ENCODE measurements around the gene RNF181. TPM values are rescaled to one million over a fixed set of nuclear protein-coding genes. Genes with fewer than 3 reads are reported as not detected.
"Not testable (repeated sequence)": the region's sequence is repeated elsewhere in the genome, so short reads cannot be mapped to it uniquely, and the experiment has no call there.

Gene RNF181
- total RNA-seq, 1 donor from 2014 or later: 104 TPM

DNA sequence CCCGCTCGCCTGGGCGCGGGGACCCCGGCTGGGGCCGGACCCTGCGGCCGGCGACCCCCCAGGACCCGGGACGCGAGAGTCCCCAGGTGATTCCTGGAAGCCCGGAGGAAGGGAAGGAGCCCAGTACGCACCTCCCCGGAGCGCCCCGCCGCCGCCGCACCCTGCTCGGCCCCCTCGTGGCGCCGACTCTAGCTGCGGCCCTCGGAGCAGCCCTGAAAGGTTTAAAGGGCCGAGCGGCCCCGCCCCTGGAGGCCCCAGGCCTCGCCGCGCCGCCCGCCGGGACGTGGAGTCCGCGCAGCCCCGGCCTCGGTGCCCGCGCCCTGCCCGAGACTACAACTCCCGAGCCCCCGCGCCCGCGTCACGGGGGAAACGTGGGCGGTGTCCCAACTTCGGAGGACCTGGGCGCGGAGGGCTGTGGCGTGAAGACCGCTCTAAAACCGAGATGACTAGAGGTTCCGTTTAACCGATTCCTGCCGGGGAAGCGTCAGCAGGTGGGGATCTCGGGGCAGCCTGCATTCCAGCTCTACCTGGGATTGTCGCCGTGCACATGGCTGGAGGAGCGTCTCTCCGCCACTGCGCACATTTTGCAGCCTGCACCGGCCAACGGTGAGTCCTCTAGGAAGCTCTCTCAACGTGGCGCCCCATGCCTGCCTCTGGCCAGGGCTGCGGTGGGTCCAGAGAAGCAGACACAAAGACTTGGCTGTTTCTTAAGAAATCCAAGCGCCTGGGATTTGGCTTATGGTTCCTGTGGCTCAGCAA lies 7.1 kb downstream of the RNF181 start, which contains the start of gene TMEM150A:
Gene TMEM150A (minus strand): TSS at position 223 of the 759 bp plus-strand sequence. CDS start 750 bp downstream, outside the sequence.
- Mint-ChIP-seq H3K27ac (peak within 1 kb of the TSS; percentile 84), H3K36me3 (ENCODE audit: low read depth) (peaks cover 43% of the 10 kb centered on the region), H3K4me1 (peaks cover 31% of the 10 kb centered on the region), H3K27me3 (no peaks in the 10 kb centered on the region), H3K9me3 (no peaks in the 10 kb centered on the region), H3K4me3 (peak within 1 kb of the TSS; percentile 90)
- TF ChIP-seq CTCF (IDR thresholded peaks at IDR 0.05): no peak
- DNase-seq: peak; percentile 91
- ChIA-PET CTCF (interaction anchor here (0.6 to 1.2 kb wide), 3 partner anchors 15 to 183 kb away, joined by 3 to 7 read pairs (median 4); partner anchors contain the start of gene SH2D6), POLR2A (interaction anchor here (0.5 to 3.5 kb wide), 13 partner anchors 8 to 657 kb away, joined by 3 to 28 read pairs (median 7); partner anchors contain the start of genes C2orf68, GGCX, MAT2A and SH2D6)
- ATAC-seq (ENCODE audit: low read depth): peak; percentile 97
- intact Hi-C loops (cut with micrococcal nuclease): loop anchor here (1.0 to 2.0 kb wide), 8 partner anchors 10 to 248 kb away; partner anchors contain the start of genes C2orf68, ELMOD3, GGCX and MAT2A

- H3K36me3 Mint-ChIP-seq (ENCODE audit: low read depth): peaks cover 43% of the 10 kb centered on the region
- DNase-seq; CTCF ChIA-PET; H3K9me3 Mint-ChIP-seq; H3K27me3 Mint-ChIP-seq; intact Hi-C loops (cut with micrococcal nuclease); ATAC-seq (ENCODE audit: low read depth): not testable (repeated sequence)
- POLR2A ChIA-PET: interaction anchor here (0.7 to 4.2 kb wide), 5 partner anchors 8 to 196 kb away, joined by 4 to 23 read pairs (median 15); partner anchors contain the start of genes GGCX, RNF181, SH2D6 and USP39
- peaks cover 36% of the 10 kb centered on the region for H3K4me1 Mint-ChIP-seq
- peak overlapping the region; percentile 90 for H3K4me3 Mint-ChIP-seq
- H3K27ac Mint-ChIP-seq: peak overlapping the region; percentile 18
These were observed 8.5 kb downstream of the RNF181 start for GRCh38 chr2:85604133-85604444.

GRCh38 chr2:85604568-85605339 lies 9.2 kb downstream of the RNF181 start:
- H3K4me3 Mint-ChIP-seq: no peak overlapping the region
- peaks cover 42% of the 10 kb centered on the region for H3K36me3 Mint-ChIP-seq (ENCODE audit: low read depth)
- intact Hi-C loops (cut with micrococcal nuclease): no loop called here
- peaks cover 40% of the 10 kb centered on the region for H3K4me1 Mint-ChIP-seq
- DNase-seq: no peak
- no peaks in the 10 kb centered on the region for H3K9me3 Mint-ChIP-seq
- no peak for ATAC-seq (ENCODE audit: low read depth)
- CTCF ChIA-PET: no interaction called here
- no peak overlapping the region for H3K27ac Mint-ChIP-seq
- no peaks in the 10 kb centered on the region for H3K27me3 Mint-ChIP-seq
- POLR2A ChIA-PET: interaction anchor here (0.8 to 4.2 kb wide), 5 partner anchors 9 to 66 kb away, joined by 3 to 22 read pairs (median 3); partner anchors contain the start of genes GGCX, MAT2A, RNF181 and USP39
- TF ChIP-seq CTCF (IDR thresholded peaks at IDR 0.05): no peak

DNA sequence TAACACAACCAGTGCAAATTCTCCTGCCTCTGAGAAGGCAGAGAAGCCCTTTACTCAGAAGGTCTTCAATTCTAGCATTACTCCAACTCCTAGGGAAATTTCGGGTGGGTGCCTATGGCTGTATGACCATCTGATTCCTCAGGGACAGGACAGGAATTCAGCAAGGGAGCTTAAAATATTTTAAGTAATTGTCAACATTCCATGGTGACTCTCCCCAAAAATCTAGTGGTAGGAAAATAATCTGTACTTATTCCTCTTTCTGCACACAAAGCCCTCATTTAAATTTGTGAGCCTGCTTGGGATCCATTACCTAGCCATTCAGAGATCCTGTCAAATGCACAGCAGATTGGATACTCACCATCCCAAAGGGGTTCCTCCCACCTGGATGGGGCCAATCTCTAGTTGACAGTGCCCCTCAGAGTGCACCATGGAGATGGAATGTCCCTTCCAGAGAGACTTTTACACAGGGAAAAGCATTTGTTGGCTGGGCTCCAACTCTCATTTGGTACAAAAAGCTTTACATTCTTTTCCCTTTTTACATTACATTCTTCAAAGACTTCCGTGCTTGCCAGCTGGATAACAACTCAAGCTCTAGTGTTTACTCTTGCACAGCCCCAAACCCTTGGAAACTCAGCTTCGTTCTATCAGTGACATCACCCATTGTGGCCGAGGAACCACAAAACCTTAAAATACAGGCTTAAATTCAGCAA lies 10.0 kb downstream of the RNF181 start:
- CTCF ChIA-PET: interaction anchor here (1.5 kb wide), 1 partner anchor 10 kb away, joined by 3 read pairs; the partner anchor contains the start of gene USP39
- no peak overlapping the region for H3K4me3 Mint-ChIP-seq

More for the DNA sequence above, 10.0 kb downstream of the RNF181 start:
- Mint-ChIP-seq H3K27ac (peak overlapping the region; percentile 5), H3K36me3 (ENCODE audit: low read depth) (peaks cover 47% of the 10 kb centered on the region), H3K4me1 (peaks cover 47% of the 10 kb centered on the region), H3K9me3 (no peaks in the 10 kb centered on the region), H3K27me3 (no peaks in the 10 kb centered on the region)
- intact Hi-C loops (cut with micrococcal nuclease): no loop called here
- no peak for ATAC-seq (ENCODE audit: low read depth)
- DNase-seq: no peak
- POLR2A ChIA-PET: interaction anchor here (0.6 to 4.2 kb wide), 6 partner anchors 10 to 67 kb away, joined by 3 to 22 read pairs (median 4); partner anchors contain the start of genes GGCX, MAT2A and RNF181
- no peak for TF ChIP-seq CTCF (IDR thresholded peaks at IDR 0.05)
